ENCODE data around the gene EAPP. TPM values are rescaled to one million over a fixed set of nuclear protein-coding genes. Genes with fewer than 3 reads are reported as not detected.
A peak's percentile ranks its signal among the peaks of the same experiment; 100 is the strongest.

EAPP gene, protein sequence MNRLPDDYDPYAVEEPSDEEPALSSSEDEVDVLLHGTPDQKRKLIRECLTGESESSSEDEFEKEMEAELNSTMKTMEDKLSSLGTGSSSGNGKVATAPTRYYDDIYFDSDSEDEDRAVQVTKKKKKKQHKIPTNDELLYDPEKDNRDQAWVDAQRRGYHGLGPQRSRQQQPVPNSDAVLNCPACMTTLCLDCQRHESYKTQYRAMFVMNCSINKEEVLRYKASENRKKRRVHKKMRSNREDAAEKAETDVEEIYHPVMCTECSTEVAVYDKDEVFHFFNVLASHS
- 49.1 and 58.0 TPM in 2 replicates for total RNA-seq
- 47.4 and 54.0 TPM in 2 replicates for polyA plus RNA-seq
- 33.7 and 39.1 TPM in 2 replicates for polyA plus RNA-seq (2012)
- polyA minus RNA-seq (ENCODE audit: low replicate concordance) = 1.6 TPM in 1 of 2 replicates, not detected in the other

DNA sequence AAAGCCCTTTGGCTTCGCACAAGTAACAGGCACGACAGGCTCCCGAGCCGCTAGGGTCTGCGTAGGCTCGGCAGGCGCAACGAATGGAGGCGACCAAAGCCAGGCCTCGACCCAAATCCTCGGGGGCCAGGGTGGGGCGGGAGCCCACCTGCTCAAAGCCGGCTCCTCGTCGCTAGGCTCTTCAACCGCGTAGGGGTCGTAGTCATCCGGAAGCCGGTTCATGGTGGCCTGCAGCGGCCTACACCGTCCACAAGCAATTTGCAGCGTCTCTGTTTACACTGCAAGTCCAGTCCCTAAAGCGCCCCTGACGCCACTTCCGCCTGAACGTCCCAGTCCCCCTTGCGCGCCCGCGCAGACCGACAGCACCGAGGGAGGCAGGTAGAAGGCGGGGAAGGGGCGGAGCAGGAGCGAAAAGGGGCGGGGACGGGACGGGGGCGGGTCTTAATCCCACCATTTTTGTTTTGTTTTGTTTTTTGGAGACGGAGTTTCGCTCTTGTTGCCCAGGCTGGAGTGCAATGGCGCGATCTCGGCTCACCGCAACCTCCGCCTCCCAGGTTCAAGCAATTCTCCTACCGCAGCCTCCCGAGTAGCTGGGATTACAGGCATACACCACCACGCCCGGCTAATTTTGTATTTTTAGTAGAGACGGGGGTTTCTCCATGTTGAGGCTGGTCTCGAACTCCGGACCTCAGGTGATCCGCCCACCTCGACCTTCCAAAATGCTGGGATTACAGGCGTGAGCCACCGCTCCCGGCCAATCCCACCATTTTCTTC lies at the start of gene EAPP:
Gene EAPP, minus strand, starts transcription at position 295 of the 774 bp plus-strand sequence. Its CDS starts 73 bp downstream, at position 222.
- Histone ChIP-seq H3K27ac (ENCODE audit: insufficient read depth, low read length) (peak within 1 kb of the TSS; percentile 99), H3K27me3 (ENCODE audit: control insufficient read depth, insufficient read depth, low read length) (no peaks in the 10 kb centered on the region), H3K9me3 (ENCODE audit: control insufficient read depth, insufficient read depth, low read depth, low read length) (no peaks in the 10 kb centered on the region), H3K36me3 (ENCODE audit: control insufficient read depth, insufficient read depth, low read length) (no peaks in the 10 kb centered on the region), H3K4me3 (replicated peaks in 1 of 4; ENCODE audit: control extremely low read depth in 1 of 4, insufficient read depth in 1 of 4, low read depth in 3 of 4, low read length in 4 of 4) (peak within 1 kb of the TSS; percentile 94 to 100 (median 96)), H3K4me2 (ENCODE audit: extremely low read depth, insufficient read depth, low read length) (peak within 1 kb of the TSS; percentile 84), H3K4me1 (ENCODE audit: control insufficient read depth, extremely low read depth, insufficient read depth, low read length) (peaks cover 6% of the 10 kb centered on the region), H3K9ac (ENCODE audit: insufficient read depth, low read length) (peak within 1 kb of the TSS; percentile 99), H2AFZ (ENCODE audit: low read length) (peak within 1 kb of the TSS; percentile 92), H3K79me2 (ENCODE audit: control insufficient read depth, insufficient read depth, low read length) (peaks cover 19% of the 10 kb centered on the region), H4K20me1 (ENCODE audit: control insufficient read depth, extremely low read depth, insufficient read depth, low read length) (no peaks in the 10 kb centered on the region)
- peak; percentile 97 to 98 for DNase-seq (ENCODE audit: low read depth in 2 of 2)
- TF ChIP-seq, protein P1, sequence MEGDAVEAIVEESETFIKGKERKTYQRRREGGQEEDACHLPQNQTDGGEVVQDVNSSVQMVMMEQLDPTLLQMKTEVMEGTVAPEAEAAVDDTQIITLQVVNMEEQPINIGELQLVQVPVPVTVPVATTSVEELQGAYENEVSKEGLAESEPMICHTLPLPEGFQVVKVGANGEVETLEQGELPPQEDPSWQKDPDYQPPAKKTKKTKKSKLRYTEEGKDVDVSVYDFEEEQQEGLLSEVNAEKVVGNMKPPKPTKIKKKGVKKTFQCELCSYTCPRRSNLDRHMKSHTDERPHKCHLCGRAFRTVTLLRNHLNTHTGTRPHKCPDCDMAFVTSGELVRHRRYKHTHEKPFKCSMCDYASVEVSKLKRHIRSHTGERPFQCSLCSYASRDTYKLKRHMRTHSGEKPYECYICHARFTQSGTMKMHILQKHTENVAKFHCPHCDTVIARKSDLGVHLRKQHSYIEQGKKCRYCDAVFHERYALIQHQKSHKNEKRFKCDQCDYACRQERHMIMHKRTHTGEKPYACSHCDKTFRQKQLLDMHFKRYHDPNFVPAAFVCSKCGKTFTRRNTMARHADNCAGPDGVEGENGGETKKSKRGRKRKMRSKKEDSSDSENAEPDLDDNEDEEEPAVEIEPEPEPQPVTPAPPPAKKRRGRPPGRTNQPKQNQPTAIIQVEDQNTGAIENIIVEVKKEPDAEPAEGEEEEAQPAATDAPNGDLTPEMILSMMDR (conservative IDR thresholded peaks at IDR 0.05 in 1 of 2, IDR thresholded peaks at IDR 0.05 in 1 of 2; ENCODE audit: low read depth in 1 of 2, low read length in 2 of 2) = no peak
- TF ChIP-seq EZH2 (IDR thresholded peaks at IDR 0.05; ENCODE audit: low read length, missing control alignments) = no peak

DNA sequence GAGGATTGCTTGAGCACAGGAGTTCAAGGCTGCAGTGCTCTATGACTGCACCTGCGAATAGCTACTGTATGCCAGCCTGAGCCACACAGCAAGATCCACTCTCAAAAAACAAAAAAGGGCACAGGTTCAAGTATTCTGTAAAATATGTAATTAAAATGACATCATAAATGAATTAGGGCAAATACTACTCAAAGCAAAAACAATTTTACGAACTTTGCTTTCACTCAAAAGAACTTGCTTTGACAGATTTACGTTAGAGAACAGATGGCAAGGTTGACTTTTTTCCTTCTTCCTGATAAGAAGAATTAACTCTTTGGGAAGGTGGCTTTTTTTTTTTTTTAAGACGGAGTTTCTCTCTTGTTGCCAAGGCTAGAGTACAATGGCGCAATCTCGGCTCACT lies 44.0 kb upstream of the EAPP start:
- Histone ChIP-seq H3K4me1 (ENCODE audit: control insufficient read depth, extremely low read depth, insufficient read depth, low read length) (no peaks in the 10 kb centered on the region), H3K27me3 (ENCODE audit: control insufficient read depth, insufficient read depth, low read length) (no peaks in the 10 kb centered on the region), H3K27ac (ENCODE audit: insufficient read depth, low read length) (no peak overlapping the region), H3K9ac (ENCODE audit: insufficient read depth, low read length) (no peak overlapping the region), H3K79me2 (ENCODE audit: control insufficient read depth, insufficient read depth, low read length) (no peaks in the 10 kb centered on the region), H3K4me2 (ENCODE audit: extremely low read depth, insufficient read depth, low read length) (no peak overlapping the region), H3K36me3 (ENCODE audit: control insufficient read depth, insufficient read depth, low read length) (peaks cover 5% of the 10 kb centered on the region), H3K4me3 (replicated peaks in 1 of 4; ENCODE audit: control extremely low read depth in 1 of 4, insufficient read depth in 1 of 4, low read depth in 3 of 4, low read length in 4 of 4) (no peak overlapping the region), H3K9me3 (ENCODE audit: control insufficient read depth, insufficient read depth, low read depth, low read length) (no peaks in the 10 kb centered on the region), H4K20me1 (ENCODE audit: control insufficient read depth, extremely low read depth, insufficient read depth, low read length) (no peaks in the 10 kb centered on the region), H2AFZ (ENCODE audit: low read length) (no peak overlapping the region)
- DNase-seq (ENCODE audit: low read depth in 2 of 2) = no peak
- TF ChIP-seq, protein P1 (conservative IDR thresholded peaks at IDR 0.05 in 1 of 2, IDR thresholded peaks at IDR 0.05 in 1 of 2; ENCODE audit: low read depth in 1 of 2, low read length in 2 of 2) = no peak
- no peak for TF ChIP-seq EZH2 (IDR thresholded peaks at IDR 0.05; ENCODE audit: low read length, missing control alignments)

DNA sequence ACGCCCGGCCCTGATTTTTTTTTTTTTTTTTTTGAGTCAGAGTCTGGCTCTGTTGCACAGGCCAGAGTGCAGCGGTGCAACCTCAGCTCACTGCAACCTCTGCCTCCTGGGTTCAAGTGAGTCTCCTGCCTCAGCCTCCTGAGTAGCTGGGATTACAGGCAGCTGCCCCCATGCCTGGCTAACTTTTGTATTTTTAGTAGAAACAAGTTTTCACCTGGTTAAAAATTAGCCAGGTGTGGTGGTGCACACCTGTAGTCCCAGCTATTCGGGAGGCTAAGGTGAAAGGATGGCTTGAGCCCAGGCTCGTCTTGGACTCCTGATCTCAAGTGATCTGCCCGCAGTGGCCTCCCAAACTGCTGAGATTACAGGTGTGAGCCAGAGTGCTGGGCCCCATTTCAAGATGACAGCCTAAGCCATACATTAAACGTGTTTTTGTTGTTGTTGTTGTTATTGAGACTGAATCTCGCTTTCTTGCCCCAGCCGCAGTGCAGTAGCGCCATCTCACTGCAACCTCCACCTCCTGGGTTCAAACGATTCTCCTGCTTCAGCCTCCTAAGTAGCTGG lies 42.7 kb upstream of the EAPP start:
- Histone ChIP-seq H2AFZ (ENCODE audit: low read length) (no peak overlapping the region), H3K9ac (ENCODE audit: insufficient read depth, low read length) (no peak overlapping the region), H3K4me1 (ENCODE audit: control insufficient read depth, extremely low read depth, insufficient read depth, low read length) (no peaks in the 10 kb centered on the region), H3K27me3 (ENCODE audit: control insufficient read depth, insufficient read depth, low read length) (no peaks in the 10 kb centered on the region), H3K4me2 (ENCODE audit: extremely low read depth, insufficient read depth, low read length) (no peak overlapping the region), H3K27ac (ENCODE audit: insufficient read depth, low read length) (no peak overlapping the region), H3K4me3 (replicated peaks in 1 of 4; ENCODE audit: control extremely low read depth in 1 of 4, insufficient read depth in 1 of 4, low read depth in 3 of 4, low read length in 4 of 4) (no peak overlapping the region), H3K36me3 (ENCODE audit: control insufficient read depth, insufficient read depth, low read length) (peaks cover 5% of the 10 kb centered on the region), H3K9me3 (ENCODE audit: control insufficient read depth, insufficient read depth, low read depth, low read length) (no peaks in the 10 kb centered on the region), H4K20me1 (ENCODE audit: control insufficient read depth, extremely low read depth, insufficient read depth, low read length) (no peaks in the 10 kb centered on the region), H3K79me2 (ENCODE audit: control insufficient read depth, insufficient read depth, low read length) (no peaks in the 10 kb centered on the region)
- TF ChIP-seq, protein P1 (conservative IDR thresholded peaks at IDR 0.05 in 1 of 2, IDR thresholded peaks at IDR 0.05 in 1 of 2; ENCODE audit: low read depth in 1 of 2, low read length in 2 of 2) = no peak
- TF ChIP-seq EZH2 (IDR thresholded peaks at IDR 0.05; ENCODE audit: low read length, missing control alignments) = no peak
- DNase-seq (ENCODE audit: low read depth in 2 of 2) = no peak

Data from fibroblast of lung (primary cell).